Skeletal muscle satellite cell (primary cell): ENCODE data around the gene CLCN3.
"Not testable (repeated sequence)": the region's sequence is repeated elsewhere in the genome, so short reads cannot be mapped to it uniquely, and the experiment has no call there.

Experiments
- H3K27me3 ChIP-seq: 2 replicates; pipeline ENCODE4 v1.7.0; 2013; ENCODE audit warnings: low read length; ENCODE audit not compliant: control insufficient read depth, insufficient read depth
- H3K36me3 ChIP-seq: 2 replicates; pipeline ENCODE4 v1.7.0; 2013; ENCODE audit warnings: mild to moderate bottlenecking, control low read depth, low read length; ENCODE audit not compliant: insufficient read depth
- H3K4me1 ChIP-seq: 2 replicates; pipeline ENCODE4 v1.7.0; 2013; ENCODE audit warnings: low read length; ENCODE audit not compliant: control insufficient read depth, insufficient read depth
- H3K4me2 ChIP-seq: 2 replicates; pipeline ENCODE4 v1.7.0; 2013; ENCODE audit warnings: mild to moderate bottlenecking, low read length
- H3K4me3 ChIP-seq: 2 replicates; pipeline ENCODE4 v1.7.0; 2013; ENCODE audit warnings: low read length
- H3K9ac ChIP-seq: 2 replicates; pipeline ENCODE4 v1.7.0; 2013; ENCODE audit warnings: mild to moderate bottlenecking, low read depth, low read length, moderate library complexity
- H3K9me3 ChIP-seq: replicated peaks from 2 replicates; pipeline ENCODE4 v1.7.0; 2013; ENCODE audit warnings: mild to moderate bottlenecking, control low read depth, low read length

CLCN3 gene

DNA sequence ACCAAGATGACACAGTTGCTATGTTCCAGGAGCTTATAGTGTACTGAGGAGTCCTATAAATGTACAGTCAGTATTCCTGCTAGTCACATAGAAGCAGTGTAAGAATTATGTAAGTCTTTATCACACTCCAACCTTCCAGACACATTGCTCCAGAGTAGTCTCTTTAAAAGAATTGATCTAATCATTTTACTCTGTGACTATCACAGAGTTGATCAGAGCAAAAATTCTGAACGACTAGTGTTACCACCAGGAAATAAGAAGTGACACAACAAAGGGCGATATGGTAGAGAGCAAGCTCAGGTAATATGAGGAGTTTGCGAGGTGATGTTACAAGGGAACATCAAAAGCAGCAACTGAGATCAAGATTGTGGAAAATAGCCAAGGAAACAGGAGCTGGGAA, 146.4 kb downstream of the CLCN3 start:
- H3K9me3 ChIP-seq = no peaks in the 10 kb centered on the region
- H3K9ac ChIP-seq = no peak overlapping the region
- peaks cover 10% of the 10 kb centered on the region for H3K27me3 ChIP-seq
- no peaks in the 10 kb centered on the region for H3K36me3 ChIP-seq
- no peak overlapping the region for H3K4me2 ChIP-seq
- H3K4me1 ChIP-seq = peaks cover 4% of the 10 kb centered on the region
- no peak overlapping the region for H3K4me3 ChIP-seq

DNA sequence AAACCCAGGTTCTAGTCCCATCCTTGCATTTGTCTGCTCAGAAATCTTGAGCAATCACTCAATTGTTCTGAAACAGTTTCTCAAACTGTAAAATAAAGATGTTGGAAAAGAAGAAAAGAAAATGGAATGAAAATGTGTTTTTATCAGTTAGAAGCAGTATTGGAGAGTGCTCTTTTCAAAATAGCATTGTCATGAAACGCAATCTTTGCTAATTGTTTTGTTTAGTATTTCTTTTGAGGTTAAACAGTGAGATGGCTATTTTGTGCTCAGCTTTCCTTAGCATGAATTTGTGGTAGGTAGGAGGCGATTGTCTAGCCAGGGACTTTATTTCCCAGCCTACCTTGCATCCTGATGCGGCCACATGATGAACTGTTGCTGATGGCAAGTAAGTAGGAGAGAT, 148.0 kb downstream of the CLCN3 start:
- no peaks in the 10 kb centered on the region for H3K36me3 ChIP-seq
- no peak overlapping the region for H3K4me3 ChIP-seq
- H3K4me2 ChIP-seq = no peak overlapping the region
- no peaks in the 10 kb centered on the region for H3K9me3 ChIP-seq
- H3K9ac ChIP-seq = no peak overlapping the region
- peaks cover 5% of the 10 kb centered on the region for H3K27me3 ChIP-seq
- peaks cover 4% of the 10 kb centered on the region for H3K4me1 ChIP-seq

DNA sequence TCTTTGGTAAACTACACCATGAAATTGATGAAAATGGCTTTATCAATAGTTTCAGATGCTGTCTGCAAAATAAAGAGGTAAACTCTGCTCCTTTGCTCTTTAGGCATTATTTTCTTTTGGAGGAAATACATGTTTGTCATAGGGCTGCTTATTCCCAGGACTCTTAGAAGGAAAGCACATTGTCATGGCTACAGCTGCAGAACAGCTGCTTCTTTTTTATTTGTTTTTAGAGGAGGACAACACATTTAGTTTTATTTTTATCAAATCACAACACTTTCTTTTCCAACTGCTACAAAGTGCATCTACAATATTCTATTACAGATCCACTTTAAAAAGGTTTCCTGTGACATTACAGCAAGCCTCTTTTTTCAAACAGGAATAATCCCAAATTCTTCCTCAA, 150.0 kb downstream of the CLCN3 start:
- no peak overlapping the region for H3K4me3 ChIP-seq
- H3K36me3 ChIP-seq = no peaks in the 10 kb centered on the region
- peak overlapping the region; percentile 63 for H3K4me2 ChIP-seq
- H3K9me3 ChIP-seq = no peaks in the 10 kb centered on the region
- peaks cover 15% of the 10 kb centered on the region for H3K27me3 ChIP-seq
- no peak overlapping the region for H3K9ac ChIP-seq
- H3K4me1 ChIP-seq = peaks cover 4% of the 10 kb centered on the region

DNA sequence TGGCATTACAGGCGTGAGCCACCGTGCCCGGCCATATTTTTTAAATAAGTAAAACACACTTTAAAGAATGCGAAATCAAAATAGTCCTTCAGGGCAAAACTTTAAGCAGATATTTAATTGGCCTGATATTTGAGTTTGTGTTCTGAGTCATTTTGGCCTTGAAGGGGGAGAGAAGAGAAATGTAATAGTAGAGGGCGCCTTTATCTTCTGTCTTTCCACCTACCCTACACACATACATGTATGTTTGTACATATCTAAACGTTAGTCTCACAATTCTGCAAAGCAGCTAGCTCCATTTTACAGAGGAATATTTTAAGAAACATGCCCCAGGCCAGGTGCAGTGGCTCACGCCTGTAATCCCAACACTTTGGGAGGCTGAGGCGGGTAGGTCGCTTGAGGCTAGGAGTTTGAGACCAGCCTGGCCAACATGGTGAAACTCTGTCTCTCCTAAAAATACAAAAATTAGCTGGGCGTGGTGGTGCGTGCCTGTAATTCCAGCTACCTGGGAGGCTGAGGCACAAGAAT, 151.2 kb downstream of the CLCN3 start:
- peaks cover 22% of the 10 kb centered on the region for H3K27me3 ChIP-seq
- H3K36me3 ChIP-seq, H3K9ac ChIP-seq, H3K9me3 ChIP-seq, H3K4me3 ChIP-seq, H3K4me2 ChIP-seq, H3K4me1 ChIP-seq: not testable (repeated sequence)
